Kidney epithelial cell (primary cell): ENCODE results near the gene DPF3. TPM values are rescaled to one million over a fixed set of nuclear protein-coding genes. Genes with fewer than 3 reads are reported as not detected.

Source experiments
- DNase-seq: peaks from one replicate; pipeline ENCODE4 v3.0.0-alpha.2; 2010; ENCODE audit warnings: low read depth
- H3K27me3 ChIP-seq: 2 replicates; pipeline ENCODE4 v1.6.0; 2011; ENCODE audit warnings: low read length; ENCODE audit not compliant: control insufficient read depth, insufficient read depth
- H3K36me3 ChIP-seq: 2 replicates; pipeline ENCODE4 v1.5.1; 2011; ENCODE audit warnings: low read length; ENCODE audit not compliant: control insufficient read depth, insufficient read depth
- H3K4me3 ChIP-seq: 2 replicates; pipeline ENCODE4 v1.5.1; 2011; ENCODE audit warnings: low read depth, mild to moderate bottlenecking, control low read depth, low read length
- total RNA-seq: library from RNA; depleted of rRNA; stranded (reverse); fragments of >200 nt; gene quantifications from 2 replicates; pipeline ENCODE4 v1.2.3, GENCODE V29; 2015
- TF ChIP-seq, protein P1 (sequence below): IDR thresholded peaks from 2 replicates; pipeline ENCODE4 v1.5.1; 2011; ENCODE audit warnings: mild to moderate bottlenecking, moderate library complexity, low read length, control low read depth, inconsistent platforms; ENCODE audit not compliant: insufficient read depth, poor library complexity, severe bottlenecking

The DPF3 gene
- total RNA-seq, 1 donor from 2014 or later, result 0.79 TPM

DNA sequence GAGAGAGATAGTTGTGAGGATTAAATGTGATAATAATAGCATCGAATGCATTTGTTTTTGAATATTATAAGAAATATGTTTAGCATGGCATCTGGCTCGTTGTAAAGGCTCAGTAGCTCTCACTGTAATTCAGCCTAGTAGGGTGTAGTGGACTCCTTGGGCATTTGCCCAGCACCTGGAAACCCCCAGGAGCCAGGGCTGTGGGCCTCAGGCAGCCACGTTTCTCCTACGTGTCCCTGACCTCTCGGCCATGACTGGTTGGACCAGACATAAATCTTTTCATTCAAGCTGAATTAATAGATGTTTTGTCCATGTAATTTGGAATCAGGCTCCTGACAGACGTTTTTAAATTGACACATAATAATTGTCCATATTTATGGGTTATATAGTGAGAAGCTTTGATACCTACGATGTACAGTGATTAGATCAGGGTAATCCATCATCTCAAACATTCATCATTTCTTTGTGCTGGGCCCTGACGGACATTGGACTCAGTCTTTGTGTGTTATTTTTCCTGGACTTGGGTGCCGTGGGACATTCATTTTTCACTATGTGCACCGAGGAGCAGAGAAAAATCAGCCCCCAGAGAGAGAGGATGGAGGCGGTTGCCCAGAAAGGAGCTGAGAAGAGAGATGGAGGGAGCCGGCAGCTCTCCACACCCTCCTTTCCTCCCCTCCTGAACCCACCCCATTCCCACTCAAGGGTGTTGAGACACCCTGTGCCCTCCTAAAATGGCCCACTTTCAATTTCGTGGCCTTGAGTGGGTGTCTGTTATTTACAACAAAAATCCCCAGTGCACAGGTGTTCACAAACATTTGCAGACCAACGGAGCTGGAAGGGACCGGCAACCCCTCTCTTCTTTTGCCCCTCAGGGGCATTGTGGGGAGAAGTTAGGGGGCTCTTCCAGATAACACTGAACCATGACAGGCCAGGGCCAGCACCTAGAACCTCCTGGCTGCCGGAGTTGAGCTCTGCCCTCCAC is 296.4 kb downstream of the DPF3 start:
- no peak overlapping the region for H3K4me3 ChIP-seq
- TF ChIP-seq, protein P1, sequence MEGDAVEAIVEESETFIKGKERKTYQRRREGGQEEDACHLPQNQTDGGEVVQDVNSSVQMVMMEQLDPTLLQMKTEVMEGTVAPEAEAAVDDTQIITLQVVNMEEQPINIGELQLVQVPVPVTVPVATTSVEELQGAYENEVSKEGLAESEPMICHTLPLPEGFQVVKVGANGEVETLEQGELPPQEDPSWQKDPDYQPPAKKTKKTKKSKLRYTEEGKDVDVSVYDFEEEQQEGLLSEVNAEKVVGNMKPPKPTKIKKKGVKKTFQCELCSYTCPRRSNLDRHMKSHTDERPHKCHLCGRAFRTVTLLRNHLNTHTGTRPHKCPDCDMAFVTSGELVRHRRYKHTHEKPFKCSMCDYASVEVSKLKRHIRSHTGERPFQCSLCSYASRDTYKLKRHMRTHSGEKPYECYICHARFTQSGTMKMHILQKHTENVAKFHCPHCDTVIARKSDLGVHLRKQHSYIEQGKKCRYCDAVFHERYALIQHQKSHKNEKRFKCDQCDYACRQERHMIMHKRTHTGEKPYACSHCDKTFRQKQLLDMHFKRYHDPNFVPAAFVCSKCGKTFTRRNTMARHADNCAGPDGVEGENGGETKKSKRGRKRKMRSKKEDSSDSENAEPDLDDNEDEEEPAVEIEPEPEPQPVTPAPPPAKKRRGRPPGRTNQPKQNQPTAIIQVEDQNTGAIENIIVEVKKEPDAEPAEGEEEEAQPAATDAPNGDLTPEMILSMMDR, result no peak
- no peak for DNase-seq

DNA sequence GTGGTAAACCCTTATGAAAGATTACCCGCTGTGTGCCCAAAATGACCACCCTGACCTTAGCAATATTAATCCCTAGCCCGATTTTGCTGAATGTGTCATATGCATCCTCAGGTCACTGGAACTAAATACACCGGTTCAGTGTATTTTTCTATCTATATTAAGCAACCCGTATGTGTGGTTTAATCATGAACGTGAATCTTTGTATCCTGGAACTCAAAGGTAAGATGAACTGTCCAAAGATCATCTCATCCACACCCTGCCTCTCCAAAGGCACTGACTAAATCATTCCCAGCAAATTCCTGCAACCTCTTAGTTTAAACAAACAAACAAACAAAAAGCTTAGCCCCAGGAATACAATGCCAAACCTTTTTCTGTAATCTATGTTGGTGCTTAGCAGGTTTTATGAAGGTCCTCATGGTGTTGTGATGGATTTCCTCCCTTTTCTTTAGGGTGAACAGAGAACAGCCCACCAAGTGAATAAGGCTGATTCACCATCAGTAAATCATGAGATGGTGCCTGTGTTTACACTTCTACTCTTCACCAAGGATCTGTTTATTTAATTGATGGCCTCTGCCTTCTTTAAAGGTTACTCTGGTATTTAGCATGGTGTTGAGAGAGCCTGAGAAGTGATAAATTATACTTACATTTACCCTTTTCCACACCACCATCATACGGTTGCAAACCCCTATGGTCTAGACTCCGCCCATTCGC is 298.6 kb downstream of the DPF3 start:
- TF ChIP-seq, protein P1, result no peak
- no peaks in the 10 kb centered on the region for H3K36me3 ChIP-seq

More for the DNA sequence above, 296.4 kb downstream of the DPF3 start:
- H3K36me3 ChIP-seq, result no peaks in the 10 kb centered on the region
- no peaks in the 10 kb centered on the region for H3K27me3 ChIP-seq

DNA sequence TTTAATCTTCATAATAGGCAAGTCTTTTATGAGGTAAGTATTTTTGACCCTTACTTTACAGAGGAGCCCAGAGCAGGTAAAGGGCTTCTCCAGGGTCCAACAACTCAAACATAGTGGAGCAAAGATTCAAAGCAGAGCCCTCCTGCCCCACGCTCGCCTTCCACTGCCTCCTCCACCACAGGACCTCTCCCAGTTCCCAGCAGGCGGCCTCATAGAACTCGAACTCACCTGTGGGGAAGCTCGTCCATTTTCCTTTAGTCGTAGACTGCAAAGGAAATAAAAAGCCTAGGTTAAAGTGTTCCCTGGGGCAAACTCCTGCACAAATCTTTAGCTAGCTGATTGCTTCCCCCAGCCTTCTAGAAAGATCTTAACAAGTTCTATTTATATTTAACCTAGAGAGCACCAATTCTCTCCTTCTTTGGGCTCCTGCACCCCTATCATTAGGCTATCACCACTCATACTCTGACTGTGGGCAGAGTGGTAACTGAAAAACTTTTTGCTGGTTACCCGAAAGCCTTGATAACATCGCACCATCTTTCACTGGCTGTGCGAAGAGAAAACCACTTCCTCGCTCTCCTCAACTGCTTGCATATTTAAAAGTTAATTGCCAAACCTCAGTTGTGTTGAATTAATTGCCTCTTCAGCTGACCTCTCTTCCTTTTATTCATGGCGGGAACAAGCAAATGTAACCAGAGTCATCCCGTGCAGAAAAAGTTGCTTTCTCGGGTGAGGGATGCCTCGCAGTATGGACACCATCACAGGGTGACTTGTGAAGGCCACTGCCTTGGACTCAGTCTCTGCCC is 299.6 kb downstream of the DPF3 start:
- H3K36me3 ChIP-seq, result no peaks in the 10 kb centered on the region
- no peak for DNase-seq
- H3K27me3 ChIP-seq, result no peaks in the 10 kb centered on the region
- no peak overlapping the region for H3K4me3 ChIP-seq
- TF ChIP-seq, protein P1, result no peak

More for the DNA sequence above, 298.6 kb downstream of the DPF3 start:
- no peaks in the 10 kb centered on the region for H3K27me3 ChIP-seq
- no peak for DNase-seq
- H3K4me3 ChIP-seq, result no peak overlapping the region

DNA sequence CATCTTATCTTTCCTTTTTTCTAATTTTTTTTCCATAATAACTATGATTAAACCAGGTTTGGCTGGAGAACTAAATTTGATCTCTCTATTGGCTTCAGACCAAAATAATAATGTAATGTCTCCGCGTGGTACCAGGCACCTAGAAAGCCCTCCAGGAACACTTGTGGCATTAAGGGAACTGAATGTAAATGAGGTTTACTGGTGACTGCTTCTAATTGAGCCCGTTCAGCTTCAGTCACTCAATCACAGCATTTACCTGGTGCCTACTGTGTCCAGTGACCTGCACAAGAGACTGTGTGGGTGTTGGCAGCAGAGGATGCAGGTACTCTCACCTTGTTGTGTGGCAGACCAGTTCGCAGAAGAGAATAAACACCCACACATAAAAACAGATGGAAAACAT is 302.5 kb downstream of the DPF3 start:
- no peak overlapping the region for H3K4me3 ChIP-seq
- no peaks in the 10 kb centered on the region for H3K27me3 ChIP-seq
- no peaks in the 10 kb centered on the region for H3K36me3 ChIP-seq
- TF ChIP-seq, protein P1, result no peak
- no peak for DNase-seq

DNA sequence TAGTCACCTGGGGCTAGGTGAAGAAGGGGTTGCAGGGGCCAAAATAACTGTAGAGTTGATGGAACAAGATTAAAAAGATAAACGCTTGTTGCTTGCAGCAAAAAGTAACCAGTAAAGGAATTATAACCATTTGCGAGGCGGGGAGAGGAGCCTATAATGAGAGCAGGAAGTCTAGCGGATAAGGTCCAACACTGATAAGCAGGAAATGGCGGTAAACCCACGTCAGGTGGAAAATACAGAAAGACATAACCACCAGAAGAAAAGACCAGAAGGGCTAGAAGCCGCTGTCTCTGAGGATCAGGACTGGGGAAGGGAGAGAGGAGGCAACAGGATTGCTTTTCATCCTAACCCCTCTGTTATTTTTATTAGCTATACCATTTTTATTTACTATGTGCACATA is 303.3 kb downstream of the DPF3 start:
- no peak for DNase-seq
- no peak overlapping the region for H3K4me3 ChIP-seq
- TF ChIP-seq, protein P1, result no peak
- H3K36me3 ChIP-seq, result no peaks in the 10 kb centered on the region
- H3K27me3 ChIP-seq, result no peaks in the 10 kb centered on the region
